K562 (cell line): ENCODE measurements around the gene NCBP2. TPM values are rescaled to one million over a fixed set of nuclear protein-coding genes. Genes with fewer than 3 reads are reported as not detected.

ENCODE experiments used
- AFF1 ChIP-seq, 2 experiments: fragments of 450-650 bp; IDR thresholded peaks; 2 replicates each; pipeline ENCODE4 v1.6.1; 2018; ENCODE audit warnings: mild to moderate bottlenecking in 2 of 2, low read depth in 1 of 2; ENCODE audit not compliant: partially characterized antibody in 2 of 2
- ARHGAP35 ChIP-seq: fragments of 450-650 bp; IDR thresholded peaks from 2 replicates; pipeline ENCODE4 v1.6.1; 2018; ENCODE audit not compliant: partially characterized antibody
- BRF1 ChIP-seq: IDR thresholded peaks from 3 replicates; pipeline ENCODE4 v1.6.1; 2011; ENCODE audit warnings: borderline replicate concordance, mild to moderate bottlenecking; ENCODE audit not compliant: insufficient read length; ENCODE audit errors: extremely low read depth
- CAMTA2 ChIP-seq: fragments of 250-450 bp; sonication (Bioruptor Pico); conservative IDR thresholded peaks from 2 replicates; pipeline ENCODE4 v1.5.1; 2022
- CHD1 ChIP-seq: fragments of 200-600 bp; sonication (generic); IDR thresholded peaks from one replicate; pipeline ENCODE4 v1.6.1; 2012; ENCODE audit warnings: mild to moderate bottlenecking, moderate library complexity, low read length, inconsistent platforms
- EGR1 ChIP-seq: fragments of 450-650 bp; conservative IDR thresholded peaks from 2 replicates; pipeline ENCODE4 v1.6.1; 2017; ENCODE audit warnings: mild to moderate bottlenecking
- EHMT2 ChIP-seq: fragments of 450-650 bp; IDR thresholded peaks from 2 replicates; pipeline ENCODE4 v1.6.1; 2018; ENCODE audit warnings: antibody characterized with exemption
- ETS2 ChIP-seq: IDR thresholded peaks from 2 replicates; pipeline ENCODE4 v1.6.1; 2016; ENCODE audit warnings: borderline replicate concordance, missing genetic modification characterization, mild to moderate bottlenecking, moderate library complexity, missing compliant biosample characterization; ENCODE audit not compliant: poor library complexity, severe bottlenecking
- HDAC6 ChIP-seq: IDR thresholded peaks from 2 replicates; pipeline ENCODE4 v1.6.1; 2012; ENCODE audit warnings: low read depth, mild to moderate bottlenecking, control low read depth, inconsistent platforms, low read length, moderate library complexity
- MXI1 ChIP-seq: IDR thresholded peaks from 2 replicates; pipeline ENCODE4 v1.6.1; 2011; ENCODE audit warnings: low read depth, mild to moderate bottlenecking, improper control_type of control experiment, low read length
- PHF21A ChIP-seq: fragments of 450-650 bp; IDR thresholded peaks from 2 replicates; pipeline ENCODE4 v1.6.1; 2017; ENCODE audit warnings: low read depth, borderline replicate concordance
- TCF3 ChIP-seq: sonication (generic); formaldehyde crosslinking; IDR thresholded peaks from 2 replicates; pipeline ENCODE4 v1.4.0; 2020; ENCODE audit warnings: mild to moderate bottlenecking, missing genetic modification reagents
- ZBTB34 ChIP-seq: fragments of 250-450 bp; sonication (Bioruptor Pico); IDR thresholded peaks from 2 replicates; pipeline ENCODE4 v1.8.0; 2021; ENCODE audit warnings: mild to moderate bottlenecking, moderate library complexity
- ZMIZ1 ChIP-seq, 2 experiments: fragments of 150-350 bp in 1 of 2; IDR thresholded peaks; 2 replicates each; pipeline ENCODE4 v1.6.1; 2012 to 2016; ENCODE audit warnings: low read depth in 2 of 2, low read length in 2 of 2, mild to moderate bottlenecking in 1 of 2, moderate library complexity in 1 of 2
- ZNF274 ChIP-seq: IDR thresholded peaks from 2 replicates; pipeline ENCODE4 v1.6.1; 2011; ENCODE audit warnings: low read depth, mild to moderate bottlenecking, low read length, moderate library complexity, borderline replicate concordance
- ZNF512 ChIP-seq: IDR thresholded peaks from 2 replicates; pipeline ENCODE4 v1.6.1; 2016; ENCODE audit warnings: missing genetic modification characterization, missing compliant biosample characterization
- polyA plus RNA-seq, 8 experiments: library from polyadenylated mRNA; depleted of rRNA in 4 of 8; stranded (reverse) in 5 of 8; unstranded in 3 of 8; fragments of >200 nt; fragmentation: Nextera tagmentation in 2 of 8; fragmentation: Illumina TruSeq in 1 of 8; extraction: Ambion mirVana in 2 of 8; extraction: Trizol in 1 of 8; gene quantifications; 2 replicates each; pipeline versions ENCODE4 v1.2.1 to v1.2.3, GENCODE V29; 2011 to 2014; ENCODE audit warnings: inconsistent platforms in 1 of 8, missing spikeins in 1 of 8
- total RNA-seq, 7 experiments: library from RNA; depleted of rRNA in 6 of 7; stranded (reverse); fragments of >200 nt in 6 of 7; fragmentation: Illumina TruSeq in 2 of 7; extraction: Trizol in 2 of 7; gene quantifications; 2 replicates each; pipeline versions ENCODE4 v1.2.1 to v1.2.3, GENCODE V29; 2011 to 2021; ENCODE audit warnings: low replicate concordance in 1 of 7

NCBP2 gene
- total and polyA plus RNA-seq, 9 of the 15 experiments (the other 6 are each of a cell fraction or from before 2014, with no cell fraction given): 56.4 to 102 (median 82.3) TPM

GRCh38 chr3:196942226-196942914 lies at the start of gene NCBP2 (continued):
- TF ChIP-seq ZBTB34: no peak
- TF ChIP-seq MXI1: peak; percentile 78; the same call in 1 of the 2 replicates
- TF ChIP-seq ZNF274: no peak
- TF ChIP-seq EHMT2: no peak
- TF ChIP-seq CHD1: peak; percentile 26
- peak in 1 of 2 experiments; percentile 70 for TF ChIP-seq AFF1 (IDR thresholded peaks at IDR 0.05; ENCODE audit: low read depth in 1 of 2, partially characterized antibody in 2 of 2)
- 0 out of 2 replicates have a peak, but pooled peaks have one; percentile 19 for TF ChIP-seq PHF21A
- TF ChIP-seq BRF1: no peak
- TF ChIP-seq EGR1: peak; percentile 65
- TF ChIP-seq TCF3 (CRISPR knock-in tag): peak; percentile 27; the same call in 1 of the 2 replicates
- 0 out of 4 replicates have a peak, but pooled peaks of 1 of the 2 experiments have one; percentile 24 for TF ChIP-seq ZMIZ1 (IDR thresholded peaks at IDR 0.05; ENCODE audit: low read depth in 2 of 2, low read length in 2 of 2)
- TF ChIP-seq ARHGAP35: no peak
- TF ChIP-seq CAMTA2 (CRISPR knock-in tag): no peak; the same call in 1 of the 2 replicates
- TF ChIP-seq HDAC6: no peak
- TF ChIP-seq ETS2 (tag): no peak
- TF ChIP-seq ZNF512 (tag): no peak
